Sigmoid colon (tissue), 7 donors: Measurements from ENCODE around the gene PPFIA3. TPM values are rescaled to one million over a fixed set of nuclear protein-coding genes. Genes with fewer than 3 reads are reported as not detected.
"Not testable (repeated sequence)": the region's sequence is repeated elsewhere in the genome, so short reads cannot be mapped to it uniquely, and the experiment has no call there.

Experiments used
- DNase-seq: peaks from one replicate; pipeline ENCODE4 v3.0.0-alpha.2; 2019
- H3K27ac ChIP-seq, 4 donors: fragments of 200-600 bp; sonication (generic); one replicate each; pipeline ENCODE4 v1.5.1; 2016 to 2019; ENCODE audit warnings: mild to moderate bottlenecking in 1 of 4
- H3K27me3 ChIP-seq, 3 donors: fragments of 200-600 bp; sonication (generic); one replicate each; pipeline ENCODE4 v1.5.1; 2019; ENCODE audit warnings: mild to moderate bottlenecking in 1 of 3
- H3K36me3 ChIP-seq, 4 donors: fragments of 200-600 bp; sonication (generic); one replicate each; pipeline ENCODE4 v1.5.1; 2016 to 2019
- H3K4me1 ChIP-seq, 4 donors: fragments of 200-600 bp; sonication (generic); one replicate each; pipeline ENCODE4 v1.5.1; 2017 to 2019
- H3K4me3 ChIP-seq, 4 donors: fragments of 200-600 bp; sonication (generic); one replicate each; pipeline ENCODE4 v1.5.1; 2017 to 2019; ENCODE audit warnings: mild to moderate bottlenecking in 2 of 4, moderate library complexity in 1 of 4
- H3K9me3 ChIP-seq, 4 donors: fragments of 200-600 bp in 3 of 4; sonication (generic) in 3 of 4; one replicate each; pipeline versions ENCODE4 v1.5.1 to v1.6.1; 2013 to 2019
- CTCF ChIP-seq, 4 experiments: fragments of 450-650 bp in 3 of 4; fragments of 200-600 bp in 1 of 4; IDR thresholded peaks; one replicate each; pipeline ENCODE4 v1.5.1; 2016 to 2019; ENCODE audit warnings: antibody characterized with exemption in 4 of 4, mild to moderate bottlenecking in 3 of 4, moderate library complexity in 2 of 4
- EP300 ChIP-seq, 4 donors: sonication (generic); formaldehyde crosslinking; IDR thresholded peaks; one replicate each; pipeline ENCODE4 v1.6.1; 2017; ENCODE audit warnings: antibody characterized with exemption in 4 of 4
- POLR2A ChIP-seq, 2 donors: fragments of 450-650 bp; IDR thresholded peaks; one replicate each; pipeline ENCODE4 v1.6.1; 2016; ENCODE audit warnings: antibody characterized with exemption in 2 of 2, mild to moderate bottlenecking in 2 of 2, moderate library complexity in 2 of 2
- POLR2AphosphoS5 ChIP-seq, 4 donors: sonication (generic); formaldehyde crosslinking; IDR thresholded peaks; one replicate each; pipeline ENCODE4 v1.6.1; 2017; ENCODE audit warnings: antibody characterized with exemption in 4 of 4
- WGBS, 2 donors: extraction: QIAGEN DNeasy Blood & Tissue Kit; methylation state at CpG; one replicate each; pipeline ENCODE4 v1.1.7; 2013; 5-methylcytosine and 5-hydroxymethylcytosine counted together
- intact Hi-C: fragments of 100-400 bp; cut with DNase I; formaldehyde crosslinking; loops from one replicate; pipeline ENCODE4 v1.15.1; 2023
- polyA plus RNA-seq, 3 donors: library from polyadenylated mRNA; stranded (reverse); fragments of 200-250 nt; gene quantifications; one replicate each; pipeline ENCODE4 v1.2.3, GENCODE V29; 2013
- total RNA-seq, 4 donors: library from RNA; depleted of rRNA; stranded (reverse); fragments of >200 nt; gene quantifications; one replicate each; pipeline ENCODE4 v1.1.0, GENCODE V29; 2016
- donor health status: healthy with polysubstance abuse.
- donor health status: Bipolar disorder and iron deficiency.
- donor health status: healthy.

Gene PPFIA3
- total and polyA plus RNA-seq, 7 donors, result 2.0 to 35.3 (median 3.9) TPM

GRCh38 chr19:49173198-49173597, 53.9 kb downstream of the PPFIA3 start:
- peaks cover 0 to 62% (median 20%) of the 10 kb centered on the region in 4 donors for H3K36me3 ChIP-seq
- WGBS, 2 donors, result 96 to 99% methylated on average over 2 of the region's 2 CpGs
- TF ChIP-seq CTCF (IDR thresholded peaks at IDR 0.05) (no peak), EP300 (IDR thresholded peaks at IDR 0.05) (no peak), POLR2AphosphoS5 (IDR thresholded peaks at IDR 0.05) (no peak), POLR2A (IDR thresholded peaks at IDR 0.05) (no peak)

GRCh38 chr19:49180659-49181058, 61.3 kb downstream of the PPFIA3 start:
- H3K27ac ChIP-seq, result no peak overlapping the region
- no peak overlapping the region for H3K4me3 ChIP-seq
- peaks cover 0 to 39% (median 0%) of the 10 kb centered on the region in 4 donors for H3K36me3 ChIP-seq
- H3K9me3 ChIP-seq, result no peaks in the 10 kb centered on the region
- no peak for DNase-seq
- 94% methylated on average over 4 of the region's 4 CpGs for WGBS, 2 donors
- no peaks in the 10 kb centered on the region for H3K27me3 ChIP-seq
- H3K4me1 ChIP-seq, result no peaks in the 10 kb centered on the region
- intact Hi-C loops, result no loop called here
- TF ChIP-seq EP300 (IDR thresholded peaks at IDR 0.05) (no peak), POLR2AphosphoS5 (IDR thresholded peaks at IDR 0.05) (no peak), CTCF (IDR thresholded peaks at IDR 0.05) (no peak), POLR2A (IDR thresholded peaks at IDR 0.05) (no peak)

More at GRCh38 chr19:49173198-49173597, 53.9 kb downstream of the PPFIA3 start:
- DNase-seq, result no peak
- intact Hi-C loops, result no loop called here
- Histone ChIP-seq H3K27me3 (no peaks in the 10 kb centered on the region), H3K4me3 (no peak overlapping the region), H3K27ac (no peak overlapping the region), H3K4me1 (no peaks in the 10 kb centered on the region), H3K9me3 (no peaks in the 10 kb centered on the region)

GRCh38 chr19:49182010-49182847, 62.9 kb downstream of the PPFIA3 start:
- H3K27ac ChIP-seq, H3K4me3 ChIP-seq, intact Hi-C loops, H3K9me3 ChIP-seq, DNase-seq, H3K27me3 ChIP-seq, H3K4me1 ChIP-seq: not testable (repeated sequence)
- 88 to 92% methylated on average over 20 of the region's 20 CpGs for WGBS, 2 donors
- H3K36me3 ChIP-seq, result peaks cover 0 to 53% (median 2%) of the 10 kb centered on the region in 4 donors

- no peaks in the 10 kb centered on the region for H3K9me3 ChIP-seq
- peaks cover 0 to 53% (median 2%) of the 10 kb centered on the region in 4 donors for H3K36me3 ChIP-seq
- intact Hi-C loops, result no loop called here
- no peaks in the 10 kb centered on the region for H3K4me1 ChIP-seq
- no peak for DNase-seq
- H3K27ac ChIP-seq, result no peak overlapping the region
- 80 to 87% methylated on average over 26 of the region's 26 CpGs for WGBS, 2 donors
- H3K4me3 ChIP-seq, result no peak overlapping the region
- TF ChIP-seq EP300 (IDR thresholded peaks at IDR 0.05) (no peak), CTCF (IDR thresholded peaks at IDR 0.05) (no peak), POLR2AphosphoS5 (IDR thresholded peaks at IDR 0.05) (no peak), POLR2A (IDR thresholded peaks at IDR 0.05) (no peak)
- no peaks in the 10 kb centered on the region for H3K27me3 ChIP-seq
Observed at GRCh38 chr19:49182848-49183375, 63.6 kb downstream of the PPFIA3 start.

GRCh38 chr19:49186108-49186507, 66.8 kb downstream of the PPFIA3 start:
- no peak for DNase-seq
- intact Hi-C loops, result no loop called here
- no peak for TF ChIP-seq CTCF (IDR thresholded peaks at IDR 0.05)
- H3K36me3 ChIP-seq, result peaks cover 0 to 79% (median 15%) of the 10 kb centered on the region in 4 donors
- H3K27ac ChIP-seq, result no peak overlapping the region
- no peaks in the 10 kb centered on the region for H3K4me1 ChIP-seq
- no peaks in the 10 kb centered on the region for H3K9me3 ChIP-seq
- no peaks in the 10 kb centered on the region for H3K27me3 ChIP-seq
- WGBS, 2 donors, result 20 to 48% methylated on average over 5 of the region's 5 CpGs
- no peak overlapping the region for H3K4me3 ChIP-seq
